OCI-LY7 (cell line): ENCODE data around the gene SLCO4A1. TPM values are rescaled to one million over a fixed set of nuclear protein-coding genes. Genes with fewer than 3 reads are reported as not detected.

ENCODE experiments used
- BruUV-seq: library from RNA; stranded (reverse); fragments of 400-500 nt; replicated peaks from 2 replicates; lab custom pipeline; 2021; lab: Mats Ljungman, UMichigan
- CTCF ChIA-PET: fragments of 300-600 bp; sonication (Branson Sonifier 250); formaldehyde crosslinking; loops from one replicate; lab custom pipeline; 2022; ENCODE audit warnings: antibody characterized with exemption; ENCODE audit not compliant: unreplicated experiment; lab: Charles Lee
- POLR2A ChIA-PET: fragments of 300-600 bp; sonication (Branson Sonifier 250); formaldehyde crosslinking; loops from one replicate; lab custom pipeline; 2022; ENCODE audit warnings: antibody characterized with exemption; lab: Charles Lee
- DNase-seq: peaks from one replicate; pipeline ENCODE4 v3.0.0-alpha.2; 2015; ENCODE audit warnings: low spot score
- H2AFZ ChIP-seq: fragments of 200-600 bp; sonication (generic), shearing (Covaris generic); 2 replicates; pipeline ENCODE4 v1.6.1; 2014; ENCODE audit warnings: mild to moderate bottlenecking, antibody characterized with exemption, low read length, moderate library complexity
- H3K27ac ChIP-seq: fragments of 200-600 bp; sonication (generic); 2 replicates; pipeline ENCODE4 v1.5.1; 2014; ENCODE audit warnings: mixed run types, low read depth, mild to moderate bottlenecking, moderate library complexity, low read length, inconsistent platforms; ENCODE audit not compliant: poor library complexity, severe bottlenecking
- H3K36me3 ChIP-seq: fragments of 200-600 bp; sonication (generic); 2 replicates; pipeline ENCODE4 v1.6.1; 2014; ENCODE audit warnings: mild to moderate bottlenecking, antibody characterized with exemption, low read length, moderate library complexity, mixed read lengths; ENCODE audit not compliant: insufficient read depth
- H3K4me1 ChIP-seq: fragments of 200-600 bp; sonication (generic); 2 replicates; pipeline ENCODE4 v1.5.1; 2014; ENCODE audit warnings: mild to moderate bottlenecking, low read length; ENCODE audit not compliant: insufficient read depth, poor library complexity, severe bottlenecking
- H3K4me2 ChIP-seq: fragments of 200-600 bp; sonication (generic); 2 replicates; pipeline ENCODE4 v1.6.1; 2014; ENCODE audit warnings: mild to moderate bottlenecking, low read length
- H3K4me3 ChIP-seq: fragments of 200-600 bp; sonication (generic); 2 replicates; pipeline ENCODE4 v1.5.1; 2014; ENCODE audit warnings: mild to moderate bottlenecking, low read depth, low read length; ENCODE audit not compliant: poor library complexity, severe bottlenecking
- H3K79me2 ChIP-seq: fragments of 200-600 bp; sonication (generic); 2 replicates; pipeline ENCODE4 v1.6.1; 2016; ENCODE audit warnings: low read depth, mild to moderate bottlenecking, low read length, moderate library complexity, mixed read lengths; ENCODE audit not compliant: insufficient read depth
- H3K9me2 ChIP-seq: fragments of 200-600 bp; sonication (generic); 2 replicates; pipeline ENCODE4 v1.6.1; 2016; ENCODE audit warnings: mild to moderate bottlenecking, low read length, mixed read lengths; ENCODE audit not compliant: insufficient read depth
- H3K9me3 ChIP-seq: fragments of 200-600 bp; sonication (generic); 2 replicates; pipeline ENCODE4 v1.6.1; 2014; ENCODE audit warnings: mild to moderate bottlenecking, mixed run types, low read length, mixed read lengths
- H4K20me1 ChIP-seq: fragments of 200-600 bp; sonication (generic); 2 replicates; pipeline ENCODE4 v1.6.1; 2014; ENCODE audit warnings: mild to moderate bottlenecking, antibody characterized with exemption, low read length, moderate library complexity, mixed read lengths; ENCODE audit not compliant: insufficient read depth
- EZH2phosphoT487 ChIP-seq: fragments of 200-600 bp; sonication (generic); IDR thresholded peaks from 2 replicates; pipeline ENCODE4 v1.6.1; 2018; ENCODE audit warnings: low read depth, borderline replicate concordance, mild to moderate bottlenecking, mixed run types, antibody characterized with exemption, low read length, moderate library complexity, mixed read lengths
- intact Hi-C: fragments of 100-400 bp; cut with micrococcal nuclease; formaldehyde crosslinking; loops from one replicate; pipeline ENCODE4 v1.10.0; 2022; ENCODE audit not compliant: unreplicated experiment
- total RNA-seq, 2 experiments: library from RNA; depleted of rRNA in 1 of 2; stranded (reverse); fragments of >200 nt in 1 of 2; shearing (Covaris generic) in 1 of 2; gene quantifications; 2 replicates each; pipeline ENCODE4 v1.2.3, GENCODE V29; 2014 to 2022
- TF ChIP-seq, protein P1 (sequence below): fragments of 200-600 bp; sonication (generic); conservative IDR thresholded peaks from 2 replicates; pipeline ENCODE4 v1.5.1; 2014; ENCODE audit warnings: mild to moderate bottlenecking, antibody characterized with exemption, low read length, moderate library complexity, mixed read lengths

SLCO4A1 gene
- total RNA-seq, 2 experiments from 2014 or later, result 34.3 to 52.4 TPM

DNA sequence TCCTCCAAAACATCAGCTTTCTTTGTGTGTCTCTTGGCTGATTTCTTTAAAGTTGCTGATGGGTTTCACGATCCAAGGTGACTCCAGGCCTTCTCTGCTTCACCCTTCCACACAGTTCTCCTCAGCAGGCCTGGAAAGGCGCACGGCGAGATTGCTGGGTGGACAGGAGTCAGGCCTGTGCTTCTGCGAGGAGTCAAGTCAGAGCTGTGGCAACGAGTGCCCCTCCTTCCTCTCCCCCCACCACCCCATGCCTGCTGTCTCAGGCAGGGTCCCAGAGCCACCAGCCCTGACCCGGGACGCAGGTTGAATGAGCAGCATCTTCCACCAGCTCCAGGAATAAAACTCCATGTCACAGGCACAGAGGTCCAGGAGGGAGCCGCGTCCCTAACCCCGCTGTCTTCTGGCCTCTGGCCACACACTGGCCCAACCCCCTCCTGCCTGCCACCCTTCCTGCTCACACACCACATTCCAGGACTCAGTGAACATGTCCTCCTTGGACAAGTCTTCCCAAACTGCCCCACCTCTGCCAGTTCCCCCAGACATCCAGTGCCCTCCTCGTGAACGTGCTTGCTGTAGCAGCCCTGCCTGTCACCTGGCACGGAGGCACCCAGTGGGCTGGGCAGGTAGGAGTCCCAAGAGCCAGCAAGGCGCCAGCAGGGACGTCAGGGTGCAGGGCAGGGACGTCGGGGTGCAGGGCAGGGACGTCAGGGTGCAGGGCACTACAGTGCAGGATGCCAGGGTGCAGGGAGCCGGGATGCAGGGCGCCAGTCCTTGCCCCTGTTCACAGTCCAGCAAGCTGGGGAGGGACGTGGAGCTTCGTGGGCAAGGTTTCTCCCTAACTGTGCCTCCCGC, 59.1 kb downstream of the SLCO4A1 start:
- no peaks in the 10 kb centered on the region for H3K9me3 ChIP-seq
- no peaks in the 10 kb centered on the region for H3K9me2 ChIP-seq
- CTCF ChIA-PET, result no interaction called here
- no TSS peak for BruUV-seq
- H4K20me1 ChIP-seq, result no peaks in the 10 kb centered on the region
- H3K27ac ChIP-seq, result no peak overlapping the region
- intact Hi-C loops, result no loop called here
- H3K79me2 ChIP-seq, result no peaks in the 10 kb centered on the region
- no peak for TF ChIP-seq EZH2phosphoT487
- TF ChIP-seq, protein P1, sequence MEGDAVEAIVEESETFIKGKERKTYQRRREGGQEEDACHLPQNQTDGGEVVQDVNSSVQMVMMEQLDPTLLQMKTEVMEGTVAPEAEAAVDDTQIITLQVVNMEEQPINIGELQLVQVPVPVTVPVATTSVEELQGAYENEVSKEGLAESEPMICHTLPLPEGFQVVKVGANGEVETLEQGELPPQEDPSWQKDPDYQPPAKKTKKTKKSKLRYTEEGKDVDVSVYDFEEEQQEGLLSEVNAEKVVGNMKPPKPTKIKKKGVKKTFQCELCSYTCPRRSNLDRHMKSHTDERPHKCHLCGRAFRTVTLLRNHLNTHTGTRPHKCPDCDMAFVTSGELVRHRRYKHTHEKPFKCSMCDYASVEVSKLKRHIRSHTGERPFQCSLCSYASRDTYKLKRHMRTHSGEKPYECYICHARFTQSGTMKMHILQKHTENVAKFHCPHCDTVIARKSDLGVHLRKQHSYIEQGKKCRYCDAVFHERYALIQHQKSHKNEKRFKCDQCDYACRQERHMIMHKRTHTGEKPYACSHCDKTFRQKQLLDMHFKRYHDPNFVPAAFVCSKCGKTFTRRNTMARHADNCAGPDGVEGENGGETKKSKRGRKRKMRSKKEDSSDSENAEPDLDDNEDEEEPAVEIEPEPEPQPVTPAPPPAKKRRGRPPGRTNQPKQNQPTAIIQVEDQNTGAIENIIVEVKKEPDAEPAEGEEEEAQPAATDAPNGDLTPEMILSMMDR, result no peak
- POLR2A ChIA-PET, result no interaction called here
- H2AFZ ChIP-seq, result no peak overlapping the region
- no peak for DNase-seq
- H3K4me1 ChIP-seq, result no peaks in the 10 kb centered on the region
- no peak overlapping the region for H3K4me2 ChIP-seq
- H3K4me3 ChIP-seq, result no peak overlapping the region
- no peaks in the 10 kb centered on the region for H3K36me3 ChIP-seq

DNA sequence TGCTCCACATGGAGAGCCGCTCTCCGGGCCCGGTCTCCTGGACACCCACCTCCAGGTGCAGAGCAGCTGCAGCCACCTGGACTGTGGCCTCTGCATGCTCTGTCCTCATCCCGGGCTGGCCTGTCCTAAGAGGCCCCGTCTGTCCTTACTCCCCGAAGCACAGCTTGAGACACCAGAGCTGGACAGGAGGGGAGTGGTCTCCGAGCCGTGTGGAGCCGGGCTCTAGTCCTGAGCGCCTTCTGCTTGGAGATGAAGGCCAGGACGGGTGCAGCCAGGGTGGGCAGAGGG, 59.7 kb downstream of the SLCO4A1 start:
- H3K4me2 ChIP-seq, result no peak overlapping the region
- ChIA-PET CTCF (no interaction called here), POLR2A (no interaction called here)
- BruUV-seq, result no TSS peak
- H2AFZ ChIP-seq, result no peak overlapping the region
- H3K9me2 ChIP-seq, result no peaks in the 10 kb centered on the region
- no peaks in the 10 kb centered on the region for H3K9me3 ChIP-seq
- no peak for DNase-seq
- intact Hi-C loops, result no loop called here
- no peaks in the 10 kb centered on the region for H3K36me3 ChIP-seq
- H3K4me3 ChIP-seq, result no peak overlapping the region
- H3K79me2 ChIP-seq, result no peaks in the 10 kb centered on the region
- H3K4me1 ChIP-seq, result no peaks in the 10 kb centered on the region
- no peak for TF ChIP-seq EZH2phosphoT487
- TF ChIP-seq, protein P1, result no peak
- no peaks in the 10 kb centered on the region for H4K20me1 ChIP-seq
- H3K27ac ChIP-seq, result no peak overlapping the region
